GM06990 (cell line): ENCODE measurements around the gene MOSMO.

Source experiments
- DNase-seq: peaks from one replicate; pipeline ENCODE4 v3.0.0-alpha.2; 2011; ENCODE audit not compliant: insufficient read length; ENCODE audit errors: extremely low read depth
- H3K27me3 ChIP-seq: replicated peaks from 2 replicates; pipeline ENCODE4 v1.6.0; 2011; ENCODE audit warnings: low read length; ENCODE audit not compliant: control insufficient read depth, insufficient read depth
- H3K36me3 ChIP-seq: 2 replicates; pipeline ENCODE4 v1.5.1; 2011; ENCODE audit warnings: low read length; ENCODE audit not compliant: control insufficient read depth, insufficient read depth
- H3K4me3 ChIP-seq: replicated peaks from 2 replicates; pipeline ENCODE4 v1.5.1; 2011; ENCODE audit warnings: low read depth, mild to moderate bottlenecking, control low read depth, low read length
- TF ChIP-seq, protein P1 (sequence below): IDR thresholded peaks from 2 replicates; pipeline ENCODE4 v1.5.1; 2011; ENCODE audit warnings: low read length, control low read depth, mild to moderate bottlenecking, inconsistent platforms; ENCODE audit not compliant: insufficient read depth, poor library complexity, severe bottlenecking

The MOSMO gene

DNA sequence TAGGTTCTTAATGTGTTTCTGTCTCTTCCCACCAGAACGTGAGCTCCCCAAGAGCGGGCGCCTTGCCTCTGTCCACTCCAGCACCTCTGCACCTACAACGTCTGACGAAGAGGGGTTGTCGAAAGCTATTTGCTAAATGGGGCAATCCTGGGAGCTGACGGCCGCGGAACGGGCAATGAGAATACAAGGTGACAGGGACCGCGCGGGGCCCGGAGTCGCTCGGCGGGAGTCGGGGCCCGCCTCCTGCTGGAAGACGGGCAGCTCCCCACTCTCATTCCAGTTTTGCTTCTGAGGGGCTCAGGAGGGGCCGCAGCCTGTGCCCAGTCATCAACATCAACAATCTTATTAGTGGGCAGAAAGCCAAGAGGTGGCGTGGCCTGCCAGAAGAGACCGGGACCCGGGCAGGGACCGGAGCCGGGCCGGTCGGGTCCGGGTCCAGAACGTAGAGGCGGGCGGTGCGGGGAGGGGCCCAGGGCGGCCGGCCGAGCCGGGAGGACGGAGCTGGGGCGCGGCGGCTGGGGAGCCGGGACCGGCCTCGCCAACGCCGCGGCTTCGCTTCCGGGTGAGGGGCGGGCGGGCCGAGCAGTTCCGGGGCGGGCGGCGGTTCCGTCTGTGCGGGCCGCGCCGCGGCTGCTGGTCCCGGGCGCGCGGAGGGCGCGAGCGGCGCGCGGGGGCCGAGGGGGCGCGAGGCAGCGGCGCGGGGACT, at the start of gene MOSMO:
Gene MOSMO, plus strand, starts transcription at position 603 of the 706 bp plus-strand sequence. CDS start 191 bp downstream, outside the sequence.
- TF ChIP-seq, protein P1, sequence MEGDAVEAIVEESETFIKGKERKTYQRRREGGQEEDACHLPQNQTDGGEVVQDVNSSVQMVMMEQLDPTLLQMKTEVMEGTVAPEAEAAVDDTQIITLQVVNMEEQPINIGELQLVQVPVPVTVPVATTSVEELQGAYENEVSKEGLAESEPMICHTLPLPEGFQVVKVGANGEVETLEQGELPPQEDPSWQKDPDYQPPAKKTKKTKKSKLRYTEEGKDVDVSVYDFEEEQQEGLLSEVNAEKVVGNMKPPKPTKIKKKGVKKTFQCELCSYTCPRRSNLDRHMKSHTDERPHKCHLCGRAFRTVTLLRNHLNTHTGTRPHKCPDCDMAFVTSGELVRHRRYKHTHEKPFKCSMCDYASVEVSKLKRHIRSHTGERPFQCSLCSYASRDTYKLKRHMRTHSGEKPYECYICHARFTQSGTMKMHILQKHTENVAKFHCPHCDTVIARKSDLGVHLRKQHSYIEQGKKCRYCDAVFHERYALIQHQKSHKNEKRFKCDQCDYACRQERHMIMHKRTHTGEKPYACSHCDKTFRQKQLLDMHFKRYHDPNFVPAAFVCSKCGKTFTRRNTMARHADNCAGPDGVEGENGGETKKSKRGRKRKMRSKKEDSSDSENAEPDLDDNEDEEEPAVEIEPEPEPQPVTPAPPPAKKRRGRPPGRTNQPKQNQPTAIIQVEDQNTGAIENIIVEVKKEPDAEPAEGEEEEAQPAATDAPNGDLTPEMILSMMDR, result no peak
- DNase-seq, result peak; percentile 71
- Histone ChIP-seq H3K27me3 (no peaks in the 10 kb centered on the region), H3K4me3 (peak within 1 kb of the TSS; percentile 88), H3K36me3 (no peaks in the 10 kb centered on the region)

GRCh38 chr16:21959050-21959449, 48.9 kb upstream of the MOSMO start:
- DNase-seq, result peak; percentile 34
- H3K36me3 ChIP-seq, result peaks cover 15% of the 10 kb centered on the region

DNA sequence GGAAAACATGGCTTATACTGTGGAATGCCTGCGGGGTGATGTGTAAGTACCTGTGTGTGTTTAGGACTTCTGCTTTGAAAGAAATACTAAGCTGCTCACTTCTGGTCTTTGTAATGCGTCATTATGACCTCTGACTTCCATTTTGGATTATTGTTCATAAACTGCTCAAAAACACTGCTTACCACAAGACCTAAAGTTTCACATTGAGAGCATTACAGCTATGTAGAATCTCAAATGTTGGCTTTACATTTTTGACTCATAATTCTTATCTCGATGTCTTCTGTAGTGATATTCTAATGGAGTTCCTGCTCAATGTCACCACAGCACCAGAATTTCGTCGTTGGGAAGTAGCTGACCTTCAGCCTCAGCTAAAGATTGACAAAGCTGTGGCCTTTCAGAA, 45.4 kb upstream of the MOSMO start:
- no peak for DNase-seq
- TF ChIP-seq, protein P1, result no peak
- peaks cover 21% of the 10 kb centered on the region for H3K36me3 ChIP-seq

More at GRCh38 chr16:21959050-21959449, 48.9 kb upstream of the MOSMO start:
- TF ChIP-seq, protein P1, result no peak
- H3K4me3 ChIP-seq, result no peak overlapping the region
- H3K27me3 ChIP-seq, result no peaks in the 10 kb centered on the region

DNA sequence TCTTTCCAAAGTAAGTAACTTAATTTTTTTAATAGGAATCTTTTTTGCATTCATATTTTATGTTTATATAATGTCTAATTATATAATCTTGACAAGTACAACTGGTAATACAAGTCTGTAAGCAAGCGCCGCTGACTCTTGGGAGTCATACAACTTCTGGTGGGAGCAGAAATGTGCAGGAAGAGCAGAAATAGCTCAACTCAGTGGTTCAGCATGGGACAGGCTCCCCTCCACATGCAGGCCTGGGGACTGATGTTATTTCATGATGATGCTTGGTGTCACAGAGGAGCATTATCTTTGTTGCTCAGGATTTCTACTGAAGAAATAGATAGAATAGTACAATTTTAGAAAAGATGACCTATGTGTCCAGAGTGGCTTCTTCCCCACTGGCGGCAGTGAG, 44.0 kb upstream of the MOSMO start:
- TF ChIP-seq, protein P1, result no peak
- no peak for DNase-seq
- Histone ChIP-seq H3K27me3 (no peaks in the 10 kb centered on the region), H3K4me3 (no peak overlapping the region), H3K36me3 (peaks cover 22% of the 10 kb centered on the region)

More for the DNA sequence above, 45.4 kb upstream of the MOSMO start:
- no peaks in the 10 kb centered on the region for H3K27me3 ChIP-seq
- no peak overlapping the region for H3K4me3 ChIP-seq

DNA sequence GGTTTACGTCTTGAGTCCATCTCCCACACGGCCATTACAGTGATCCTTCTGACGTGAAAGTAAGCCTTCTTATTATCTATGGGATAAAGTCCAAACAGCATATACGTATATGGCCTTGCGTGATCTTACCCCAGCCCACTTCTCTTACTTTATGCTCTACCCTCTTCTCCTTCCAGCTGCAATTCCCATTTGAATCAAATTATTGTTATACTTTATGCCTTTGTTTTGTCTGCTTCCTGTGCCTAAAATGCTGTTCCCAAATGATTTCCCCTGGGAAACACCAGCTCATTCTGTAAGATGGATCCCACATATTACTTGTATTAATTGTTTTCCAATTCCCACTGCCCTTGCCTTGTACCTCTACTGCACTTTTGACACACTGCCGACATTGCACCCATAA, 43.6 kb upstream of the MOSMO start:
- Histone ChIP-seq H3K27me3 (no peaks in the 10 kb centered on the region), H3K36me3 (peaks cover 22% of the 10 kb centered on the region), H3K4me3 (no peak overlapping the region)
- no peak for DNase-seq
- TF ChIP-seq, protein P1, result no peak
